ENCODE data around the gene SETD7.

The SETD7 gene

DNA sequence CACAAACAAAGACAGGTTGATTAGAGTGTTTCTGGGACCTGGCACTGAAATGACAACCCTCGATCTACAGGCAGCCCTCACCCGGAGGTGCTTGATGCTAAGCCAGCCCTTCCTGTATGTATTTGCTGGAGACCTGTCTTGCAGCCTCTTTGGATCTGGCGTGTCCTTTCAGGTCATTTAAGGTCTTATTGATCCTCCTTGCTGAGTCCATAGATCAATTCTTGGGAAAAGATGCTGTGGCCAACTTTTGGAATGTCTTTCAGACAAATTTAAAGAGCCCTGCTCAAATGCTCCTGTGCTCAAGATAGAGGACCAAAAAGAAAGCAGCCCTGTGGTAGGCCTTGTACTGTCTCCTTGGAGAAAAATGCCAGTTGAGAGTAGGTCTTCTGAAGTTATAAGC, 6.8 kb upstream of the SETD7 start:
- H3K9ac ChIP-seq (ENCODE audit: low read length): no peak overlapping the region
- H3K4me1 ChIP-seq (ENCODE audit: low read length): peaks cover 7% of the 10 kb centered on the region
- no peak overlapping the region for H3K4me3 ChIP-seq (ENCODE audit: low read length)
- H3K9me3 ChIP-seq (replicated peaks; ENCODE audit: insufficient read depth, low read length): no peaks in the 10 kb centered on the region
- no peaks in the 10 kb centered on the region for H3K36me3 ChIP-seq (replicated peaks; ENCODE audit: insufficient read depth, low read length)
- H3K27me3 ChIP-seq (replicated peaks; ENCODE audit: insufficient read depth, low read length): no peaks in the 10 kb centered on the region
- H3K27ac ChIP-seq (ENCODE audit: low read length): no peak overlapping the region
- no peak overlapping the region for H3K4me2 ChIP-seq (ENCODE audit: low read depth, low read length)
- TF ChIP-seq, protein P1, sequence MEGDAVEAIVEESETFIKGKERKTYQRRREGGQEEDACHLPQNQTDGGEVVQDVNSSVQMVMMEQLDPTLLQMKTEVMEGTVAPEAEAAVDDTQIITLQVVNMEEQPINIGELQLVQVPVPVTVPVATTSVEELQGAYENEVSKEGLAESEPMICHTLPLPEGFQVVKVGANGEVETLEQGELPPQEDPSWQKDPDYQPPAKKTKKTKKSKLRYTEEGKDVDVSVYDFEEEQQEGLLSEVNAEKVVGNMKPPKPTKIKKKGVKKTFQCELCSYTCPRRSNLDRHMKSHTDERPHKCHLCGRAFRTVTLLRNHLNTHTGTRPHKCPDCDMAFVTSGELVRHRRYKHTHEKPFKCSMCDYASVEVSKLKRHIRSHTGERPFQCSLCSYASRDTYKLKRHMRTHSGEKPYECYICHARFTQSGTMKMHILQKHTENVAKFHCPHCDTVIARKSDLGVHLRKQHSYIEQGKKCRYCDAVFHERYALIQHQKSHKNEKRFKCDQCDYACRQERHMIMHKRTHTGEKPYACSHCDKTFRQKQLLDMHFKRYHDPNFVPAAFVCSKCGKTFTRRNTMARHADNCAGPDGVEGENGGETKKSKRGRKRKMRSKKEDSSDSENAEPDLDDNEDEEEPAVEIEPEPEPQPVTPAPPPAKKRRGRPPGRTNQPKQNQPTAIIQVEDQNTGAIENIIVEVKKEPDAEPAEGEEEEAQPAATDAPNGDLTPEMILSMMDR (IDR thresholded peaks at IDR 0.05; ENCODE audit: low read length): no peak
- no peak for TF ChIP-seq EZH2 (optimal IDR thresholded peaks at IDR 0.05; ENCODE audit: low read depth, low read length)
- TF ChIP-seq EZH2phosphoT487 (IDR thresholded peaks at IDR 0.05; ENCODE audit: low read length): no peak
- no peak for DNase-seq
- H4K20me1 ChIP-seq (ENCODE audit: insufficient read depth, low read length): no peaks in the 10 kb centered on the region
- no peak overlapping the region for H2AFZ ChIP-seq (ENCODE audit: low read length)
- peaks cover under 1% of the 10 kb centered on the region; the same call in 1 of the 2 replicates for H3F3A ChIP-seq (ENCODE audit: insufficient read depth, low read length)
- no peaks in the 10 kb centered on the region for H3K9me2 ChIP-seq (replicated peaks; ENCODE audit: insufficient read depth, low read length)
- H3K79me2 ChIP-seq (ENCODE audit: low read length): no peaks in the 10 kb centered on the region

DNA sequence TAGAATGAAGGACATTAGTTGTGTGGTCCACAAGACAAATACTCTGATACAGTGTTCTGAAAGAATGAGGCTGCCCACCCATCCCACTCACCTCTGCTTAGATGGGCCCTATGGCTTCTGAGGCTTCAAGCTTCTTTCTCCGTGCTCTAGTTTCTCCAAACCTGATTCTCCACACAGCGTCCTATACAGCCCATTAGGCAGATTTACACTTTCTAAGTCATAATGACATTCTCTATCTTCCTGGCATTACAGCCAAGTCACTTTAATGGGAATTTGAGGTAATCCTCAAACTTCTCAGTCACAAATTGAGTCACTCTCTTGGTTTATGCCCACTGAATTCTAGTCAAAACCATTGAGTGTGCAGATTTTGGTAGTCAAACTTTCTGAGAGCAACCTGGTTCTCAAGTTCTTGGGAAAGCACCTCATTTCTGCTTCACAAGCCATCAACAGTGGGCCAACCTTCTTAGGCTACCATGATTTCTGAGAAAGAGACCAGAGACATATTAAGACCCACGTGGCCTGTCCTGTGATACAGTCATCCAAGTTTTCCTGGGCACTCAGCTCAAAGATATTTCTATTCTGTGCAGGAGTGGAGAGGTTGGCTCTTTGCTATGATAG, 6.2 kb upstream of the SETD7 start:
- TF ChIP-seq, protein P1 (IDR thresholded peaks at IDR 0.05; ENCODE audit: low read length): no peak
- TF ChIP-seq EZH2phosphoT487 (IDR thresholded peaks at IDR 0.05; ENCODE audit: low read length) (no peak), EZH2 (optimal IDR thresholded peaks at IDR 0.05; ENCODE audit: low read depth, low read length) (no peak)
- Histone ChIP-seq H3K27ac (ENCODE audit: low read length) (no peak overlapping the region), H3K9ac (ENCODE audit: low read length) (no peak overlapping the region), H3K4me1 (ENCODE audit: low read length) (peaks cover 13% of the 10 kb centered on the region), H3K9me2 (replicated peaks; ENCODE audit: insufficient read depth, low read length) (no peaks in the 10 kb centered on the region), H3K9me3 (replicated peaks; ENCODE audit: insufficient read depth, low read length) (no peaks in the 10 kb centered on the region), H3K27me3 (replicated peaks; ENCODE audit: insufficient read depth, low read length) (no peaks in the 10 kb centered on the region), H2AFZ (ENCODE audit: low read length) (no peak overlapping the region), H4K20me1 (ENCODE audit: insufficient read depth, low read length) (no peaks in the 10 kb centered on the region), H3K36me3 (replicated peaks; ENCODE audit: insufficient read depth, low read length) (no peaks in the 10 kb centered on the region), H3K4me2 (ENCODE audit: low read depth, low read length) (no peak overlapping the region), H3F3A (ENCODE audit: insufficient read depth, low read length) (peaks cover 7% of the 10 kb centered on the region), H3K4me3 (ENCODE audit: low read length) (no peak overlapping the region), H3K79me2 (ENCODE audit: low read length) (no peaks in the 10 kb centered on the region)
- no peak for DNase-seq

- no peak overlapping the region for H3K4me3 ChIP-seq (ENCODE audit: low read length)
- H4K20me1 ChIP-seq (ENCODE audit: insufficient read depth, low read length): no peaks in the 10 kb centered on the region
- H3K27ac ChIP-seq (ENCODE audit: low read length): no peak overlapping the region
- TF ChIP-seq, protein P1 (IDR thresholded peaks at IDR 0.05; ENCODE audit: low read length): no peak
- no peak for TF ChIP-seq EZH2phosphoT487 (IDR thresholded peaks at IDR 0.05; ENCODE audit: low read length)
- TF ChIP-seq EZH2 (optimal IDR thresholded peaks at IDR 0.05; ENCODE audit: low read depth, low read length): no peak
- H3K4me2 ChIP-seq (ENCODE audit: low read depth, low read length): no peak overlapping the region
- peaks cover under 1% of the 10 kb centered on the region for H3K79me2 ChIP-seq (ENCODE audit: low read length)
- peaks cover 13% of the 10 kb centered on the region for H3K4me1 ChIP-seq (ENCODE audit: low read length)
- no peak for DNase-seq
- no peaks in the 10 kb centered on the region for H3K9me2 ChIP-seq (replicated peaks; ENCODE audit: insufficient read depth, low read length)
- no peaks in the 10 kb centered on the region for H3K36me3 ChIP-seq (replicated peaks; ENCODE audit: insufficient read depth, low read length)
- no peaks in the 10 kb centered on the region for H3K27me3 ChIP-seq (replicated peaks; ENCODE audit: insufficient read depth, low read length)
- H3K9me3 ChIP-seq (replicated peaks; ENCODE audit: insufficient read depth, low read length): no peaks in the 10 kb centered on the region
- H3K9ac ChIP-seq (ENCODE audit: low read length): no peak overlapping the region
- H2AFZ ChIP-seq (ENCODE audit: low read length): peak overlapping the region; percentile 36; the same call in 1 of the 2 replicates
- H3F3A ChIP-seq (ENCODE audit: insufficient read depth, low read length): peaks cover 18% of the 10 kb centered on the region
These were observed 4.5 kb upstream of the SETD7 start for GRCh38 chr4:139560406-139561104.

Measured in MM.1S (cell line).